H1 (cell line): ENCODE data around the gene RORB. TPM values are rescaled to one million over a fixed set of nuclear protein-coding genes. Genes with fewer than 3 reads are reported as not detected.

Experiments
- CTCF ChIA-PET: fragments of 300-600 bp; sonication (Branson Sonifier 250); formaldehyde crosslinking; loops from one replicate; lab custom pipeline; 2021; ENCODE audit not compliant: partially characterized antibody; lab: Charles Lee
- POLR2A ChIA-PET: fragments of 300-600 bp; sonication (Branson Sonifier 250); formaldehyde crosslinking; loops from one replicate; lab custom pipeline; 2021; ENCODE audit warnings: inconsistent platforms; ENCODE audit not compliant: partially characterized antibody; lab: Charles Lee
- DNase-seq, 2 experiments: peaks; one replicate each; pipeline versions ENCODE4 v3.0.0 to v3.0.0-alpha.2; 2010 to 2022; ENCODE audit warnings: low spot score in 2 of 2, low read depth in 1 of 2, mixed read lengths in 1 of 2
- FAIRE-seq: peaks from 2 replicates; lab custom pipeline; 2011; peaks lifted over from hg19 to GRCh38; lab: Jason Lieb, UNC
- H2AFZ ChIP-seq: 2 replicates; pipeline ENCODE4 v1.8.1; 2012; ENCODE audit warnings: low read length, inconsistent platforms
- H2AK5ac ChIP-seq: 2 replicates; pipeline ENCODE4 v1.6.1; 2013; ENCODE audit warnings: low read depth, low read length
- H2BK120ac ChIP-seq: replicated peaks from 2 replicates; pipeline ENCODE3; 2013; ENCODE audit warnings: low read depth, low read length, inconsistent platforms
- H2BK12ac ChIP-seq: 2 replicates; pipeline ENCODE4 v1.6.1; 2013; ENCODE audit warnings: low read depth, low read length
- H2BK15ac ChIP-seq: 2 replicates; pipeline ENCODE4 v1.6.1; 2013; ENCODE audit warnings: low read length
- H2BK20ac ChIP-seq: 2 replicates; pipeline ENCODE4 v1.6.1; 2013; ENCODE audit warnings: low read length
- H2BK5ac ChIP-seq: 2 replicates; pipeline ENCODE4 v1.6.1; 2013; ENCODE audit warnings: low read depth, low read length
- H3K14ac ChIP-seq: 2 replicates; pipeline ENCODE4 v1.6.1; 2013; ENCODE audit warnings: inconsistent platforms; ENCODE audit not compliant: insufficient read length
- H3K18ac ChIP-seq: 2 replicates; pipeline ENCODE4 v1.6.1; 2013; ENCODE audit warnings: low read length; ENCODE audit errors: extremely low read depth
- H3K23ac ChIP-seq: 2 replicates; pipeline ENCODE4 v1.6.1; 2013; ENCODE audit warnings: inconsistent platforms; ENCODE audit not compliant: insufficient read length
- H3K23me2 ChIP-seq: 2 replicates; pipeline ENCODE4 v1.6.1; 2013; ENCODE audit warnings: low read depth, low read length
- H3K27ac ChIP-seq: 2 replicates; pipeline ENCODE4 v1.6.1; 2011; ENCODE audit warnings: low read depth, low read length, inconsistent platforms
- H3K27me3 ChIP-seq, 4 experiments: replicated peaks in 1 of 4; 1 replicate in 1 of 4; 2 replicates in 3 of 4; pipeline versions ENCODE4 v1.6.1 to v1.8.1; 2011 to 2013; ENCODE audit warnings: low read length in 3 of 4, mild to moderate bottlenecking in 3 of 4, inconsistent platforms in 2 of 4, mixed read lengths in 2 of 4, moderate library complexity in 1 of 4; ENCODE audit not compliant: control insufficient read depth in 3 of 4, insufficient read depth in 3 of 4; ENCODE audit errors: extremely low read depth in 1 of 4
- H3K36me3 ChIP-seq, 4 experiments: 2 replicates each; pipeline versions ENCODE4 v1.6.1 to v1.8.1; 2011 to 2013; ENCODE audit warnings: mild to moderate bottlenecking in 4 of 4, low read length in 3 of 4, moderate library complexity in 2 of 4, control low read depth in 1 of 4, inconsistent platforms in 1 of 4; ENCODE audit not compliant: insufficient read depth in 4 of 4, control insufficient read depth in 2 of 4
- H3K4ac ChIP-seq: replicated peaks from 2 replicates; pipeline ENCODE3; 2013; ENCODE audit warnings: low read length, low read depth, mixed read lengths, inconsistent platforms; ENCODE audit not compliant: insufficient read length
- H3K4me1 ChIP-seq, 4 experiments: replicated peaks in 1 of 4; 1 replicate in 1 of 4; 2 replicates in 3 of 4; pipeline versions ENCODE4 v1.6.1 to v1.8.1; 2011 to 2013; ENCODE audit warnings: low read length in 3 of 4, inconsistent platforms in 2 of 4, mixed read lengths in 1 of 4; ENCODE audit not compliant: insufficient read depth in 4 of 4, control insufficient read depth in 3 of 4
- H3K4me2 ChIP-seq, 2 experiments: 2 replicates each; pipeline versions ENCODE4 v1.6.1 to v1.8.1; 2011 to 2013; ENCODE audit warnings: low read depth in 2 of 2, low read length in 2 of 2, control low read depth in 1 of 2, inconsistent platforms in 1 of 2, mild to moderate bottlenecking in 1 of 2; ENCODE audit not compliant: insufficient read depth in 1 of 2
- H3K4me3 ChIP-seq, 4 experiments: fragments of 200-600, 300-600 bp in 1 of 4; sonication (generic), shearing (Covaris generic), sonication (Bioruptor Twin) in 1 of 4; 2 replicates each; pipeline versions ENCODE4 v1.5.1 to v1.8.1; 2011 to 2016; ENCODE audit warnings: low read length in 4 of 4, low read depth in 3 of 4, control low read depth in 2 of 4, inconsistent platforms in 2 of 4, mild to moderate bottlenecking in 2 of 4, mixed read lengths in 1 of 4, moderate library complexity in 1 of 4; ENCODE audit not compliant: insufficient read depth in 2 of 4; ENCODE audit errors: extremely low read depth in 1 of 4
- H3K56ac ChIP-seq: replicated peaks from 2 replicates; pipeline ENCODE3; 2013; ENCODE audit warnings: low read depth, mild to moderate bottlenecking, mixed read lengths, low read length, inconsistent platforms; ENCODE audit not compliant: insufficient read length
- H3K79me1 ChIP-seq: 2 replicates; pipeline ENCODE4 v1.6.1; 2013; ENCODE audit warnings: low read depth, low read length, control low read depth
- H3K79me2 ChIP-seq, 2 experiments: 2 replicates each; pipeline versions ENCODE4 v1.6.1 to v1.8.1; 2012 to 2013; ENCODE audit warnings: low read length in 2 of 2, mild to moderate bottlenecking in 2 of 2, inconsistent platforms in 1 of 2; ENCODE audit not compliant: insufficient read depth in 2 of 2, control insufficient read depth in 1 of 2
- H3K9ac ChIP-seq, 4 experiments: replicated peaks in 1 of 4; 1 replicate in 1 of 4; 2 replicates in 3 of 4; pipeline versions ENCODE4 v1.6.1 to v1.8.1; 2011 to 2013; ENCODE audit warnings: low read depth in 3 of 4, low read length in 3 of 4, control low read depth in 2 of 4, mild to moderate bottlenecking in 2 of 4, moderate library complexity in 2 of 4, inconsistent platforms in 1 of 4; ENCODE audit errors: extremely low read depth in 1 of 4
- H3K9me3 ChIP-seq, 2 experiments: 2 replicates each; pipeline versions ENCODE4 v1.6.1 to v1.8.1; 2012 to 2013; ENCODE audit warnings: mild to moderate bottlenecking in 2 of 2, moderate library complexity in 2 of 2, control low read depth in 1 of 2, inconsistent platforms in 1 of 2, low read depth in 1 of 2, low read length in 1 of 2, mixed read lengths in 1 of 2; ENCODE audit not compliant: insufficient read depth in 2 of 2
- H4K20me1 ChIP-seq, 2 experiments: replicated peaks in 1 of 2; 2 replicates each; pipeline versions ENCODE3 to v1.8.1; 2011 to 2013; ENCODE audit warnings: inconsistent platforms in 2 of 2, low read length in 2 of 2, mild to moderate bottlenecking in 1 of 2; ENCODE audit not compliant: insufficient read depth in 2 of 2, control insufficient read depth in 1 of 2
- H4K5ac ChIP-seq: 2 replicates; pipeline ENCODE4 v1.6.1; 2013; ENCODE audit warnings: low read length, low read depth, mixed read lengths, inconsistent platforms; ENCODE audit not compliant: insufficient read length
- H4K8ac ChIP-seq: 2 replicates; pipeline ENCODE4 v1.8.0; 2013; ENCODE audit warnings: mild to moderate bottlenecking, moderate library complexity, low read length, inconsistent platforms; ENCODE audit not compliant: insufficient read depth; ENCODE audit errors: extremely low read depth
- H4K91ac ChIP-seq: replicated peaks from 2 replicates; pipeline ENCODE3; 2013; ENCODE audit warnings: low read length, mixed read lengths, inconsistent platforms; ENCODE audit not compliant: insufficient read length
- ASH2L ChIP-seq: fragments of 200-600, 300-600 bp; sonication (generic); IDR thresholded peaks from one replicate; pipeline ENCODE4 v1.7.1; 2017; ENCODE audit warnings: low read length
- CBX8 ChIP-seq: fragments of 300-800, 300-1000 bp; sonication (generic); IDR thresholded peaks from 2 replicates; pipeline ENCODE4 v1.7.1; 2016; ENCODE audit warnings: low read depth, low read length, borderline replicate concordance
- JUN ChIP-seq: IDR thresholded peaks from 2 replicates; pipeline ENCODE4 v1.6.1; 2011; ENCODE audit warnings: low read depth, mild to moderate bottlenecking, improper control_type of control experiment, low read length
- MAX ChIP-seq: IDR thresholded peaks from 2 replicates; pipeline ENCODE4 v1.6.1; 2012; ENCODE audit warnings: inconsistent platforms
- PHF8 ChIP-seq: fragments of 200-600 bp; sonication (generic); conservative IDR thresholded peaks from 2 replicates; pipeline ENCODE4 v1.7.1; 2012; ENCODE audit warnings: low read depth, mild to moderate bottlenecking, inconsistent platforms, low read length, moderate library complexity
- RFX5 ChIP-seq: IDR thresholded peaks from 2 replicates; pipeline ENCODE4 v1.6.1; 2011; ENCODE audit warnings: low read depth, low read length, improper control_type of control experiment, borderline replicate concordance
- SIX5 ChIP-seq: IDR thresholded peaks from 2 replicates; pipeline ENCODE4 v1.6.1; 2011; ENCODE audit warnings: mild to moderate bottlenecking, low read depth, low read length
- WGBS, 2 experiments: shearing (Covaris generic) in 1 of 2; methylation state at CpG; one replicate each; pipeline versions ENCODE4 v1.1.6 to v1.1.7; 2013 to 2015; ENCODE audit warnings: low lambda C conversion rate in 2 of 2, mixed read lengths in 2 of 2, inconsistent platforms in 1 of 2, low coverage in 1 of 2, missing lambda C conversion rate in 1 of 2; ENCODE audit not compliant: insufficient replicate concordance in 2 of 2, insufficient coverage in 1 of 2, insufficient read length in 1 of 2; ENCODE audit errors: extremely low coverage in 1 of 2, missing lambda C conversion rate in 1 of 2; 5-methylcytosine and 5-hydroxymethylcytosine counted together
- polyA plus RNA-seq, 7 experiments: library from polyadenylated mRNA; depleted of rRNA in 3 of 7; stranded (reverse) in 5 of 7; unstranded in 2 of 7; fragments of >200 nt in 5 of 7; fragments of 200-250 nt in 2 of 7; gene quantifications; 1 replicate in 5 of 7; 2 replicates in 1 of 7; 4 replicates in 1 of 7; pipeline versions ENCODE4 v1.2.1 to v1.2.3, GENCODE V29; 2011 to 2013; ENCODE audit warnings: missing spikeins in 2 of 7, mixed read lengths in 2 of 7
- total RNA-seq: library from RNA; stranded (reverse); fragmentation: NEBNext Ultra II Directional; extraction: Animal tissue kit (Norgen Biotek cat#: 25700); gene quantifications from 2 replicates; pipeline ENCODE4 v1.2.1, GENCODE V29; 2021

The RORB gene
- total and polyA plus RNA-seq, 2 of the 8 experiments (the other 6 are each of a cell fraction or from before 2014, with no cell fraction given), result 2.3 to 7.1 TPM

GRCh38 chr9:74672237-74672636 is 175.1 kb downstream of the RORB start:
- Histone ChIP-seq H4K8ac (no peak overlapping the region), H2BK12ac (no peak overlapping the region), H3K9ac (no peak overlapping the region), H4K20me1 (no peaks in the 10 kb centered on the region), H3K23ac (no peak overlapping the region), H3K14ac (no peak overlapping the region), H3K27me3 (no peaks in the 10 kb centered on the region), H2AK5ac (no peak overlapping the region), H3K36me3 (no peaks in the 10 kb centered on the region; a peak in 1 of 8 replicates), H2BK20ac (no peak overlapping the region), H3K79me2 (no peaks in the 10 kb centered on the region), H3K4me3 (no peak overlapping the region), H4K5ac (no peak overlapping the region), H2AFZ (no peak overlapping the region), H4K91ac (no peak overlapping the region), H2BK120ac (no peak overlapping the region), H3K4ac (no peak overlapping the region), H2BK15ac (no peak overlapping the region), H3K27ac (no peak overlapping the region), H3K4me2 (no peak overlapping the region), H3K56ac (no peak overlapping the region), H2BK5ac (no peak overlapping the region), H3K9me3 (no peaks in the 10 kb centered on the region; a peak in 1 of 4 replicates), H3K4me1 (no peaks in the 10 kb centered on the region), H3K18ac (no peak overlapping the region), H3K79me1 (no peaks in the 10 kb centered on the region), H3K23me2 (no peaks in the 10 kb centered on the region)
- ChIA-PET POLR2A (no interaction called here), CTCF (no interaction called here)
- 92% methylated on average over 2 of the region's 2 CpGs; no CpG with 5 or more reads in 1 of the 2 experiments for WGBS, 2 experiments
- FAIRE-seq (no peak), DNase-seq (no peak)
- TF ChIP-seq SIX5 (no peak), PHF8 (no peak), ASH2L (no peak), JUN (no peak), RFX5 (no peak), MAX (no peak), CBX8 (no peak)
